Osteoblast (primary cell): ENCODE measurements around the gene ALG1. TPM values are rescaled to one million over a fixed set of nuclear protein-coding genes. Genes with fewer than 3 reads are reported as not detected.
"Not testable (repeated sequence)": the region's sequence is repeated elsewhere in the genome, so short reads cannot be mapped to it uniquely, and the experiment has no call there.

Experiments used
- DNase-seq: peaks from one replicate; pipeline ENCODE4 v3.0.0; 2011; ENCODE audit warnings: low spot score, mixed read lengths; ENCODE audit not compliant: insufficient read length; ENCODE audit errors: missing footprints
- H2AFZ ChIP-seq: 2 replicates; pipeline ENCODE4 v1.6.0; 2011; ENCODE audit warnings: mild to moderate bottlenecking, low read length
- H3K27ac ChIP-seq: 2 replicates; pipeline ENCODE4 v1.5.1; 2011; ENCODE audit warnings: mild to moderate bottlenecking, low read depth, low read length, moderate library complexity
- H3K27me3 ChIP-seq: 2 replicates; pipeline ENCODE4 v1.6.0; 2012; ENCODE audit warnings: mild to moderate bottlenecking, control low read depth, inconsistent platforms, low read length, moderate library complexity; ENCODE audit not compliant: insufficient read depth
- H3K36me3 ChIP-seq: 2 replicates; pipeline ENCODE4 v1.5.1; 2011; ENCODE audit warnings: mild to moderate bottlenecking, low read length, control low read depth, moderate library complexity; ENCODE audit not compliant: insufficient read depth
- H3K4me1 ChIP-seq: 2 replicates; pipeline ENCODE4 v1.5.1; 2011; ENCODE audit warnings: mild to moderate bottlenecking, low read length, control low read depth, moderate library complexity; ENCODE audit not compliant: insufficient read depth
- H3K4me2 ChIP-seq: 2 replicates; pipeline ENCODE4 v1.6.0; 2011; ENCODE audit warnings: mild to moderate bottlenecking, low read length; ENCODE audit not compliant: insufficient read depth
- H3K4me3 ChIP-seq: fragments of 200-600 bp; sonication (generic); 3 replicates; pipeline ENCODE4 v1.5.1; 2012; ENCODE audit warnings: mild to moderate bottlenecking, low read length, inconsistent platforms; ENCODE audit not compliant: insufficient read depth
- H3K79me2 ChIP-seq: 2 replicates; pipeline ENCODE4 v1.6.0; 2012; ENCODE audit warnings: mild to moderate bottlenecking, low read length, control low read depth, inconsistent platforms; ENCODE audit not compliant: insufficient read depth
- H3K9me3 ChIP-seq: 2 replicates; pipeline ENCODE4 v1.5.1; 2011; ENCODE audit warnings: low read depth, low read length, control low read depth
- H4K20me1 ChIP-seq: 2 replicates; pipeline ENCODE4 v1.6.0; 2012; ENCODE audit warnings: mild to moderate bottlenecking, low read length, control low read depth; ENCODE audit not compliant: insufficient read depth
- total RNA-seq: library from RNA; depleted of rRNA; stranded (reverse); fragments of >200 nt; gene quantifications from 2 replicates; pipeline ENCODE4 v1.2.3, GENCODE V29; 2012
- TF ChIP-seq, protein P1 (sequence below): IDR thresholded peaks from 2 replicates; pipeline ENCODE4 v1.5.1; 2011; ENCODE audit warnings: mild to moderate bottlenecking, low read depth, low read length, moderate library complexity; ENCODE audit errors: extremely low read depth

Gene ALG1
- total RNA-seq, 1 donor: 43.4 TPM

DNA sequence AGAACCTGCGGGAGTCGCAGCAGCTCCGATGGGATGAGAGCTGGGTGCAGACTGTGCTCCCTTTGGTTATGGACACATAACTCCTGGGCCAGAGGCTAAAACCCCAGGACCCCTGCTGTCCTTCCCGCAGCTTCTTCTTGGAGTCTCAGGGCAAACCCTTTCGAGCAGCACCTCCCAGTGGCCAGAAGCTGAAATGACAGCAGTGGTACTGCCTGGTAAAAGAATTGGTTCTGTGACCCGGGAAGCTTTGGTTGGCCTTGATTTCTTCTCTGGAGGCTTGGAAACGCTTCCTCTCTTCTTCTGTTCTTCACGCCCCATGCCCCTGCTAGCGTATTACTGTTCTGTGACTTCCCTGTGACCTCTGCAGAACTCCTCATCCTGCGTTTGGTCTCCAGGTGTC is 13.2 kb downstream of the ALG1 start:
- peak; percentile 92 for DNase-seq
- H4K20me1 ChIP-seq, H3K4me3 ChIP-seq, H3K4me2 ChIP-seq, H3K79me2 ChIP-seq, H3K4me1 ChIP-seq, H3K9me3 ChIP-seq, H2AFZ ChIP-seq, H3K36me3 ChIP-seq, H3K27me3 ChIP-seq, H3K27ac ChIP-seq: not testable (repeated sequence)
- TF ChIP-seq, protein P1, sequence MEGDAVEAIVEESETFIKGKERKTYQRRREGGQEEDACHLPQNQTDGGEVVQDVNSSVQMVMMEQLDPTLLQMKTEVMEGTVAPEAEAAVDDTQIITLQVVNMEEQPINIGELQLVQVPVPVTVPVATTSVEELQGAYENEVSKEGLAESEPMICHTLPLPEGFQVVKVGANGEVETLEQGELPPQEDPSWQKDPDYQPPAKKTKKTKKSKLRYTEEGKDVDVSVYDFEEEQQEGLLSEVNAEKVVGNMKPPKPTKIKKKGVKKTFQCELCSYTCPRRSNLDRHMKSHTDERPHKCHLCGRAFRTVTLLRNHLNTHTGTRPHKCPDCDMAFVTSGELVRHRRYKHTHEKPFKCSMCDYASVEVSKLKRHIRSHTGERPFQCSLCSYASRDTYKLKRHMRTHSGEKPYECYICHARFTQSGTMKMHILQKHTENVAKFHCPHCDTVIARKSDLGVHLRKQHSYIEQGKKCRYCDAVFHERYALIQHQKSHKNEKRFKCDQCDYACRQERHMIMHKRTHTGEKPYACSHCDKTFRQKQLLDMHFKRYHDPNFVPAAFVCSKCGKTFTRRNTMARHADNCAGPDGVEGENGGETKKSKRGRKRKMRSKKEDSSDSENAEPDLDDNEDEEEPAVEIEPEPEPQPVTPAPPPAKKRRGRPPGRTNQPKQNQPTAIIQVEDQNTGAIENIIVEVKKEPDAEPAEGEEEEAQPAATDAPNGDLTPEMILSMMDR: peak; percentile 56

DNA sequence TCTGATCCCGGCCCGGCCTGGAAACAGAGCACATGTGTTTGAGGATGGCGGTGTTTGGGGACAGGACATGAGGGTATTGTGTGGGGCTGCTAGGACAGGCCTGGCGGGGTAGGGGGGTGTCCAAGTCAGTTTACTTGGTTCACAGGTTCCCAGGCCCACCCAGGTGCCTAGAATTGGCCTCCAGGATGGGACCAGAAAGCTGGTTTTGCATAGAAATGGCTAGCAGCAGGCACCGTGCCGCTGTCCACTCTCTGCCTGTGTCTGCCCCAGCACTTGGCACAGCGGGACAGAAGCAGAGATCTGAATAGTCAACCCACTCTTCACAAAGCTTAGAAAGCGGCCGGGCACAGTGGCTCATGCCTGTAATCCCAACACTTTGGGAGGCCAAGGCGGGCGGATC is 14.1 kb downstream of the ALG1 start:
- not testable (repeated sequence) for H3K79me2 ChIP-seq, H3K27me3 ChIP-seq, H3K36me3 ChIP-seq, H4K20me1 ChIP-seq, H3K9me3 ChIP-seq, H3K4me3 ChIP-seq, H3K4me1 ChIP-seq, H3K27ac ChIP-seq, H2AFZ ChIP-seq, H3K4me2 ChIP-seq, DNase-seq

DNA sequence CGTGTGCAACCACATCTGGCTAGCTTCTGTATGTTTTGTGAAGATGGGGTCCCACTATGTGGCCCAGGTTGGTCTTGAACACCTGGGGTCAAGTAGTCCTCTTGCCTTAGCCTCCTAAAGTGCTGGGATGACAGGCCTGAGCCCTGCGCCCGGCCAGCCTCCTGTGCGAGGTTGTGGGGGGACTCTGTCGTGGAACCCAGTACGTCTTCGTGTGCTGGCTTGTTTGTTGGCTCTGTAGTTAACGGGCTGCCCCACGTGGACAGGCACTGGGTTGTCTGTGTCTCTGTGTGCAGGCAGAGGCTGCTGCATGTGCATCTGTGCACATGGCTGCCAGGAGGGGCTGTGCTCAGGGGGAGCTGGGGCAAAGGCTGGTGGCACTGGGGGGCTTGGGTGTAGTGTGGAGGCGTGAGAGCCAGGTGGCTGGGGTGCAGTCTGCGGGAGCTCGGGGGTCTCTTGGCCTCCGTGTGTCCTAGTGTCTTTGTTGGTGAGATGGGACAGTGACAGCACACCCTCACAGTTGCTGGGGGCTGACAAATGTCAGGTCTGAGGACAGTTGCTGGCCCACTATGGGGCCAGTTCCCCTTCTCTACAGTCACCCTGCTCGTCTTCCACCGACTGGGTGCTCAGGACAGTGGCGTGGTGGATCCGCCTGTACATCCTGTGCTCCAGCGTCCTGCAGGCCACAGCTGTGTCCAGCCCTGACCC is 16.6 kb downstream of the ALG1 start:
- H4K20me1 ChIP-seq, H3K27me3 ChIP-seq, H3K9me3 ChIP-seq, H3K36me3 ChIP-seq, H3K79me2 ChIP-seq, H3K4me3 ChIP-seq, H3K4me1 ChIP-seq, H3K4me2 ChIP-seq, H2AFZ ChIP-seq, H3K27ac ChIP-seq: not testable (repeated sequence)
- DNase-seq: peak; percentile 72

DNA sequence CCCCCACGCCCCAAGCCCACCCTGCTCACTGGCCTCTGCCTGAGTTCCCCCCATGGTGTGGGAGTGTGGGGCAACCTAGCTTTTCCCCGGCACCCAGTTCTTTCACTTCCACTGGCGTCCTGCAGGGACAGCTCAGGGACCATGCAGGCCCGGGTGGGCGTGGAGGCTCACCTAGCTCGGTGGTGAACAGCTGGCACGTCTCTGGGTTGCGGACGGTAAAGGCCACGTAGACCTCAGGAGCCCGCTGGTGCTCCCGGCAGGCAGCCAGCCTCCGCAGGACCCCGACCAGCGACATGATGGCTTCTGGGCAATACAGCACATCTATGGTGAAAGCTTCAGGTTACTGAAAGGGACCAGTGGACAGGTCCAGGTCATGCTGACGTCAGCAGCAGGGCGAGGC is 17.3 kb downstream of the ALG1 start:
- H3K4me3 ChIP-seq, H4K20me1 ChIP-seq, H2AFZ ChIP-seq, H3K79me2 ChIP-seq, H3K4me2 ChIP-seq, H3K36me3 ChIP-seq, H3K9me3 ChIP-seq, H3K4me1 ChIP-seq, H3K27me3 ChIP-seq, H3K27ac ChIP-seq: not testable (repeated sequence)
- peak; percentile 21 for DNase-seq

DNA sequence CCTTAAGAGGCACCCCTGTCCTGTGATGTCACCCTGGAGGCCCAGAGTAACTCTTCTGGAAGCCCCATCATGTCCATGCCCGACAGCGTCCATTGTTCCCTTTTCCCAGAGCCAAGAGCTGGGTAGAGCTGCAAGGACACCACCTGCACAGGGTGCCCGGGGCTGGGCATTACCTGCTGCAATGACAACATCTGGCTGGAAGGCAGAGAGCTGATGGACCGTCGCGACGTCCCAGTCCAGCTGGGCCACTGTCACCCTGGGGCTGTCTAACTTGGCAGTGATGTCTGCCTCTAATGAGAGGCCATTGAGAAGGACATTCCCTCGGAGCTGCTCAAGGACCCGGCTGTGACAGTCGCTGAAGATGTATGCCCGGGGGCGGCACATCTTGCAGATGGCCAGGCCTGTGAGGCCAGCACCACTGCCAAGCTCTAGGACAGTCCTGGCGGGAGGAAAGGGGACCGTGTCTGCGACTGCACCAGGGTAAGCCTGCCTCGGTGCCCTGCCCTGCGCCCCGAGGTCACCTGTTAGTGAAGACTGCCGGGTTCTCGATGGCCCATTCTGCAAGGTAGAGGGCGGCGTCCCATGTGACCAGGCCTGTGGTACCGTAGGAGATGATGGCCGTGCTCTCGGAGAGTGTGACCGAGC is 18.4 kb downstream of the ALG1 start:
- H3K9me3 ChIP-seq, DNase-seq, H3K4me2 ChIP-seq, H3K4me1 ChIP-seq, H3K79me2 ChIP-seq, H2AFZ ChIP-seq, H4K20me1 ChIP-seq, H3K27ac ChIP-seq, H3K4me3 ChIP-seq, H3K27me3 ChIP-seq, H3K36me3 ChIP-seq: not testable (repeated sequence)

DNA sequence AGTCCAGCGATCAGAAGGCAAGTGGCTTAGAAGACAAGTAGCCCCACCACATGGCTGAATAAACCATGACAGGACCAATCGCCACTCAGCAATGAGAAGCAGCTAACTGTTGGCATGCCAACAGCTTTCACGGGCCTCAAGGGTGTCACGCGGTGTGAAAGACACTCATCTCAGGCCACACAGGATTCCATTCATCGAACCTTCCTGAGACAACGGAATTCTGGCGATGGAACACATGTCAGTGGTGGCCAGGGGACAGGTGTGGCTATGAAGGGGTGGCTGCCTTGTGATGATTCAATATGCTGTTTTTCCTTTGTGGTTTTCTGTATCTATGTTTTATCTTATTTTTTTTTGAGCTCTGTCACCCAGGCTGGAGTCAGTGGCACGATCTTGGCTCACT is 18.9 kb downstream of the ALG1 start:
- not testable (repeated sequence) for H3K27ac ChIP-seq, H3K4me3 ChIP-seq, H2AFZ ChIP-seq, H3K27me3 ChIP-seq, H3K36me3 ChIP-seq, H4K20me1 ChIP-seq, H3K9me3 ChIP-seq, H3K79me2 ChIP-seq, H3K4me1 ChIP-seq, DNase-seq, H3K4me2 ChIP-seq

DNA sequence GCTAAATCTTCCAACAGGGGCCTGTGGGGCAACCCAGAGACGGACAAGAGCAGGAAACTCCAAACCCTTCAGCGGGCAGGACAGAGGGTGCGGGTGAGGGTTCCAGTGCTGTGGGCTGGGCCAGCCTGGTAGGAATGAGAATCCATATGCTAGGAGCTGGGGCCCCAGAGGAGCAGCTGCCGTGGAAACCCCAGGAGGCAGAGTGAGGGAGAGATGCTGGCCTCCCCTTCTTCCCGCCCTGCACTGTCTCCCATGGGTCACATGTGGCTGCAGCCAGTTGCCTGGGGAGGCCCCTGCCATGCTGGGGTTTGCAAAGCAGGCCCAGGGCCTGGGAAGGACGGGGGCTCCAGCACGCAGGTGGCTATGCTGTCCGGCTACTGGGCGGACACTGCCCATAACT is 21.4 kb downstream of the ALG1 start:
- H3K27me3 ChIP-seq, H3K79me2 ChIP-seq: not testable (repeated sequence)

DNA sequence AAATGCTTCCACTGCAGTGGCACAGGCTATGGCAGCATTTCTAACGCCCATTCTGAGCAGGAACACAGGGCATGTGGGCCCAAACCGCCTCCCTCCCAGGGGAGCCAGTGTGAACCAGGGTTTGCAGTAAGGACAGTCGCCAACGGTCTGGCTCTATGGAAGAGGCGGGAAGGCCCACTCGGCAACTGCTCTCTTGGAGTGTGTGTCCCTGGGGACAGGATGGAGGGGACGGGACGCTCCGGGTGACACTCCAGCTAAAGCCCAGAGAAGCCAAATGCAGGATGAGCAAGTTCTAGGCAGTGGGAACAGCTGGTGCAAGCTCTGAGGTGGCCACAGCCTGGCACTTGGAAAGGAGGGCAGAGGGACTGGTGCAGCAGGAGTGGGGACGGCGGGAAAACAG is 22.1 kb downstream of the ALG1 start:
- H3K79me2 ChIP-seq, H3K4me3 ChIP-seq, H4K20me1 ChIP-seq, DNase-seq, H3K36me3 ChIP-seq, H3K4me2 ChIP-seq, H3K9me3 ChIP-seq, H3K27ac ChIP-seq, H3K27me3 ChIP-seq, H3K4me1 ChIP-seq, H2AFZ ChIP-seq: not testable (repeated sequence)

More for the DNA sequence above, 21.4 kb downstream of the ALG1 start:
- H3K4me2 ChIP-seq, DNase-seq, H3K4me3 ChIP-seq, H3K36me3 ChIP-seq, H3K27ac ChIP-seq, H3K9me3 ChIP-seq, H2AFZ ChIP-seq, H4K20me1 ChIP-seq, H3K4me1 ChIP-seq: not testable (repeated sequence)
